ENCODE measurements around the gene ZNF518B.

- TF ChIP-seq EZH2phosphoT487 (IDR thresholded peaks at IDR 0.05; ENCODE audit: borderline replicate concordance) (no peak), JUND (IDR thresholded peaks at IDR 0.05) (no peak), SP1 (IDR thresholded peaks at IDR 0.05; ENCODE audit: low read depth) (no peak), ZFX (IDR thresholded peaks at IDR 0.05) (no peak), CTCF (IDR thresholded peaks at IDR 0.05 in 2 of 3, conservative IDR thresholded peaks at IDR 0.05 in 1 of 3; ENCODE audit: borderline replicate concordance in 1 of 3, insufficient read depth in 1 of 3, low read depth in 2 of 3, low read length in 2 of 3) (no peak), POLR2A (IDR thresholded peaks at IDR 0.05; ENCODE audit: borderline replicate concordance, extremely low read depth, insufficient read depth, insufficient read length) (no peak), SRF (IDR thresholded peaks at IDR 0.05; ENCODE audit: low read depth) (no peak)
- TF ChIP-seq, protein P1, sequence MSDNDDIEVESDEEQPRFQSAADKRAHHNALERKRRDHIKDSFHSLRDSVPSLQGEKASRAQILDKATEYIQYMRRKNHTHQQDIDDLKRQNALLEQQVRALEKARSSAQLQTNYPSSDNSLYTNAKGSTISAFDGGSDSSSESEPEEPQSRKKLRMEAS (IDR thresholded peaks at IDR 0.05) = no peak
Observed at GRCh38 chr4:10456260-10456594, 999 bp downstream of the ZNF518B start.
